Coronary artery (tissue), 2 donors: ENCODE results near the gene DHDDS.
"Not testable (repeated sequence)": the region's sequence is repeated elsewhere in the genome, so short reads cannot be mapped to it uniquely, and the experiment has no call there.

ENCODE experiments used
- DNase-seq: peaks from one replicate; pipeline ENCODE4 v3.0.0-alpha.2; 2017; ENCODE audit warnings: low spot score
- H3K27ac ChIP-seq, 2 donors: fragments of 200-600 bp; sonication (generic); one replicate each; pipeline ENCODE4 v1.5.1; 2016 to 2019
- H3K4me3 ChIP-seq: fragments of 200-600 bp; sonication (generic); 2 replicates; pipeline ENCODE4 v1.5.1; 2016; ENCODE audit warnings: mild to moderate bottlenecking, moderate library complexity
- TF ChIP-seq, protein P1 (sequence below): fragments of 200-600 bp; sonication (generic); IDR thresholded peaks from one replicate; pipeline ENCODE4 v1.5.1; 2019; ENCODE audit warnings: antibody characterized with exemption

The DHDDS gene, protein sequence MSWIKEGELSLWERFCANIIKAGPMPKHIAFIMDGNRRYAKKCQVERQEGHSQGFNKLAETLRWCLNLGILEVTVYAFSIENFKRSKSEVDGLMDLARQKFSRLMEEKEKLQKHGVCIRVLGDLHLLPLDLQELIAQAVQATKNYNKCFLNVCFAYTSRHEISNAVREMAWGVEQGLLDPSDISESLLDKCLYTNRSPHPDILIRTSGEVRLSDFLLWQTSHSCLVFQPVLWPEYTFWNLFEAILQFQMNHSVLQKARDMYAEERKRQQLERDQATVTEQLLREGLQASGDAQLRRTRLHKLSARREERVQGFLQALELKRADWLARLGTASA

DNA sequence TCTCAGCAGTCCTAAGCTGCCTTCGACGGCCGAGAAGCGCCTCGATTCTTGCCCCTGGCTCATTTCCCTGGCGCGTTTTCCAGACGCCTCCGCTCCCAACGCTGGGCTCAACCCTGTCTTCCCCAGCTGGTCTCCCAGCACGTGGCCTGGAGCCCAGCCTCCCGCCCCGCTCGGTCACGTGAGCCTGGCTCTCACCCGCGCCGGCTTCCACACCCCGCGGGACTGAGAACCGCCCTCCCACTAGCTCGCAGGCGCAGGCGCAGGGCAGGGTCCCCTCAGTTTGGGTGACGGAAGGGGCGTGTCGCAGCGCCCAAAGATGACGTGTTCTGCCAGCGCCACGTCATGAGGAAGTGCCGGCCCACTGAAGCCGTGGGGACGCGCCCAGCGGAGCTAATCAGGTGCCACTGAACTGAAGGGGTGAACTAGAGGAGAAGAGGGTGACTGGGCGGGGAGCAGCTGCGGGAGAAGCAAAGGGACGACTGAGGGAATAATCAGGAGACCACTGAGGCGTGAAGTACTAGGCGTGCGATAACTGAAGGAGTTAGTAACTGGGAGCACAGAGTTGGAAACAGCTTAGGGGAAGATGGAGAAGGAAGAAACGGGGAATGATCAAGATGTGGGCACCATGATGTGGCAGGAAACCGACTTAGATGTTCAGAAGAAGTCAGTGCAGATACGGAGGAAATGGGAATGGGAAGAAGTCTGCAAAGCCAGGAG lies at the start of gene DHDDS:
Gene DHDDS (plus strand): TSS at position 343 of the 717 bp plus-strand sequence. CDS start 625 bp downstream, outside the sequence.
- peak within 1 kb of the TSS; percentile 71 for H3K4me3 ChIP-seq
- TF ChIP-seq, protein P1, sequence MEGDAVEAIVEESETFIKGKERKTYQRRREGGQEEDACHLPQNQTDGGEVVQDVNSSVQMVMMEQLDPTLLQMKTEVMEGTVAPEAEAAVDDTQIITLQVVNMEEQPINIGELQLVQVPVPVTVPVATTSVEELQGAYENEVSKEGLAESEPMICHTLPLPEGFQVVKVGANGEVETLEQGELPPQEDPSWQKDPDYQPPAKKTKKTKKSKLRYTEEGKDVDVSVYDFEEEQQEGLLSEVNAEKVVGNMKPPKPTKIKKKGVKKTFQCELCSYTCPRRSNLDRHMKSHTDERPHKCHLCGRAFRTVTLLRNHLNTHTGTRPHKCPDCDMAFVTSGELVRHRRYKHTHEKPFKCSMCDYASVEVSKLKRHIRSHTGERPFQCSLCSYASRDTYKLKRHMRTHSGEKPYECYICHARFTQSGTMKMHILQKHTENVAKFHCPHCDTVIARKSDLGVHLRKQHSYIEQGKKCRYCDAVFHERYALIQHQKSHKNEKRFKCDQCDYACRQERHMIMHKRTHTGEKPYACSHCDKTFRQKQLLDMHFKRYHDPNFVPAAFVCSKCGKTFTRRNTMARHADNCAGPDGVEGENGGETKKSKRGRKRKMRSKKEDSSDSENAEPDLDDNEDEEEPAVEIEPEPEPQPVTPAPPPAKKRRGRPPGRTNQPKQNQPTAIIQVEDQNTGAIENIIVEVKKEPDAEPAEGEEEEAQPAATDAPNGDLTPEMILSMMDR, result no peak
- peak within 1 kb of the TSS; percentile 51 to 54 for H3K27ac ChIP-seq
- peak; percentile 98 for DNase-seq

DNA sequence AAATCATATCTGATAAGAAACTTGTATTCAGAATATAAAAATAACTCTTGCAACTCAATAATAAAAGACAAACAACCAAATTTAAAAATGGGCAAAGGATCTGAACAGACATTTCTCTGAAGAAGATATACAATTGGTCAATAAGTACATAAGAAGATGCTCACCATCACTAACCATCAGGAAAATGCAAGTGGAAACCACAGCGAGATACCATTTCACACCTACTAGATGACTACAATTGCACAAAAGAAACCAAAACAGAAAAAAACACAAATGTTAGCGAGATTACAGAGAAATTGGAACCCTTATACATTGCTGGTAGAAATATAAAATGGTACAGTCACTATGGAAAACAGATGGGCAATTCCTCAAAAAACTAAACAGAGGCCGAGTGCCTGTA lies 48.0 kb upstream of the DHDDS start:
- TF ChIP-seq, protein P1, result no peak
- Histone ChIP-seq H3K4me3 (no peak overlapping the region), H3K27ac (no peak overlapping the region)
- no peak for DNase-seq

DNA sequence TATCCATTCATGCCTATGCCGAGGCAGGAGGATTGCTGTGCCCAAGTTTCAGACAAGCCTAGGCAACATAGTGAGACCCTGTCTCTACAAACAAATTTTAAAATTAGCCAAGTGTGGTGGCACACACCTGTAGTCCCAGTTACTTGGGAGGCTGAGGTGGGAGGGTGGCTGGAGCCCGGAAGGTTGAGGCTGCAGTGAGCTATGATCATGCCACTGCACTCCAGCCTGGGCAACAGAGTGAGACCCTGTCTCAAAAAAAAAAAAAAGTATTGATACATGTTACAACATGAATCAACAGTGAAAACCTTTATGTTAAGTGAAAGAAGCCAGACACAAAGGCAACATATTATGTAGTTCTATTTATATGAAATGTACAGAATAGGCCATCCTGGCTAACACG lies 47.1 kb upstream of the DHDDS start:
- DNase-seq, H3K4me3 ChIP-seq, H3K27ac ChIP-seq: not testable (repeated sequence)

DNA sequence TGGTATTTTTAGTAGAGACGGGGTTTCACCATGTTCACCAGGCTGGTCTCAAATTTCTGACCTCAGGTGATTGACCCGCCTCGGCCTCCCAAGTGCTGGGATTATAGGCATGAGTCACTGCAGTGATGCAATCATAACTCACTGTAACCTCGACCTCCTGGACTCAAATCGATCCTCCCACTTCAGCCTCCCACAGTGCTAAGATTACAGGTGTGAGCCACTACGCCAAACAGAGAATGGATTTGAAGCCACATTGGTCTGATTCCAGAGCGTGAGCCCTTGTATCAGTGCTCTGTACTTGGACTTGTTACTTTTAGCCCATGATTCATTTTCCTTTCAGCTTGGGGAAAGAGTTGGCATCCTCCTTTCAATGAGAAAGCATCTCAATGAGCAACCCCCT lies 44.7 kb upstream of the DHDDS start:
- TF ChIP-seq, protein P1, result no peak
- no peak overlapping the region for H3K4me3 ChIP-seq
- H3K27ac ChIP-seq, result no peak overlapping the region
- DNase-seq, result no peak

DNA sequence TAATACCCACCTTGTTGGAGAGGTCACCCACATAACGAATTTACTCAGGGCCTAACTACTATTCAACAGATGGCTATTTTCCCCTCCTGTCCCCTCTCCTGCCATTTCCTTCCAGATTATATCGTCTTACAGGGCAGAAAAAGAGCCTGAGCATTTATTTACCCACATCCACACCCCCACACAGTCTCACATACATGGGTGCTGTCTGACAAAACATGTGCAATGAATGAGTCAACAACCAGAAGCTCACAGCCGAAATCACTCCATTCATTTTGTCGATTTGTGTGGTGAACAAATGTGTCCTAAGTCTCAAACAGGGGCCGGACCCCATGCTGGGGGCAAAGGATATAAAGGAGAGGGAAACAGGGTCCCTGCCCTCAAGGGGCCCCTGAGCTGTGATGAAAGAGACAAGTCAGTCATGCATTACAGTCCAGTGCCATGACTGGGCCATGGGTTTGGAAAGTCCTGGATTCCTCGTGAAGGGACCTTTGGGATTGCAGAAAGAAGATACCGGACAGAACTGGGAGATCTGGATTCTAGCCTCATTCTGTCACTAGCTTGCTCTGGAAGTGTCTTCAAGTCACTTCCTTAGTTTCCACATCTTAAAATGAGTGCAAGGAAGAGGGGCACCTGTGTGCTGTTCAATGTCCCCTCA lies 43.2 kb upstream of the DHDDS start:
- no peak overlapping the region for H3K27ac ChIP-seq

DNA sequence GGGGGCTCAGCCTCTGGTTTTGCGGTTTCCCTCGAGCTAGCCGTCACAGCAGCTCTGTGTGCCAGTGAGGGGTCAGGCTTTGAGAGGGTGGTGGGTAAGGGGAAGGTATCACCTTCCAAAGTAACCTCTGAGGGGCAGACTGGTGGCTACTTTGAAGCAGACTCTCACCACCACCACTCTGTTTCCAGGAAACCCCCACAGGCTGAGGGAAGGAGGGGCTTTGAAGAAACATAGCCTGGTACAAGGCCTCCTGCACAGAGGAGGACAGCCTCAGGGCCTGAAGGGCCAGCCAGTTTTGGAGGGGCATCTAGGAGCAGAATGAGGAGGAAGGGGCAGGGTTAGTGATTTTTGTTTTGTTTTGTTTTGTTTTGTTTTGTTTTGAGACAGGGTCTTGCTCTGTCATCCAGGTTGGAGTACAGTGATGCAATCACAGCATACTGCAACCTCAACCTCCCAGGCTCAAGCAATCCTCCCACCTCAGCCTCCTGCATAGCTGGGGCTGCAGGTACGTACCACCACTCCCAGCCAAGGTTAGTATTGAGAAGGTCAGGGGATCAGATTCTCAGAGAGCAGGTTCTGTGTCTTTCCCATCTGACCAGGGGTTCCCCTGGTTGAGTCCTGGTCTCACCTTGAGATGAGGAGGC lies 42.4 kb upstream of the DHDDS start:
- Histone ChIP-seq H3K4me3 (no peak overlapping the region), H3K27ac (no peak overlapping the region)
- no peak for DNase-seq
- TF ChIP-seq, protein P1, result no peak

More for the DNA sequence above, 43.2 kb upstream of the DHDDS start:
- no peak overlapping the region for H3K4me3 ChIP-seq
- DNase-seq, result no peak
- TF ChIP-seq, protein P1, result no peak

DNA sequence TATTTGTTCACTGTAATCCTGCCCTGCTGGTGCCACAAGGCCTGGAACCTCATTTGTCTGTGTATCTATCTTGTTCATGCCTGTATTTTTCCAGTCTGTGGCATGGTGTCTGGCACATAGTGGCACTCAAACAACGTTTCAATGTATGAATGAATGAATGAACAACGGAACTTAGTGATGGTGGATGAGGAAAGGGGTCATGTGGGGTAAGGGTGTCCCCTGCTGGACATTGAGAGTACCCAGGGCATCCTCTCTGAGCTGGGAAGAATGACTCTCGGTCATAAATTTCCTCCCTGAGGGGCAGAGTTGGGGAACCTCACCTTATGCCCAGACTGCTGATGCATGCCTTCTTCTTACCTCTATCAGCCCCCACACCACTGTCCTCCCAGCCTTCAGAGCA lies 40.7 kb upstream of the DHDDS start:
- no peak for DNase-seq
- H3K4me3 ChIP-seq, result no peak overlapping the region
- TF ChIP-seq, protein P1, result no peak
- H3K27ac ChIP-seq, result no peak overlapping the region
